Daoy (cell line): ENCODE data around the gene REG4. TPM values are rescaled to one million over a fixed set of nuclear protein-coding genes. Genes with fewer than 3 reads are reported as not detected.

Source experiments
- DNase-seq: peaks from one replicate; pipeline ENCODE4 v3.0.0-alpha.2; 2015; ENCODE audit warnings: low read depth
- total RNA-seq: library from RNA; depleted of rRNA; stranded (reverse); fragments of >200 nt; shearing (Covaris generic); gene quantifications from 2 replicates; pipeline ENCODE4 v1.2.3, GENCODE V29; 2014

Gene REG4
- total RNA-seq, 1 experiment from 2014 or later: not detected

DNA sequence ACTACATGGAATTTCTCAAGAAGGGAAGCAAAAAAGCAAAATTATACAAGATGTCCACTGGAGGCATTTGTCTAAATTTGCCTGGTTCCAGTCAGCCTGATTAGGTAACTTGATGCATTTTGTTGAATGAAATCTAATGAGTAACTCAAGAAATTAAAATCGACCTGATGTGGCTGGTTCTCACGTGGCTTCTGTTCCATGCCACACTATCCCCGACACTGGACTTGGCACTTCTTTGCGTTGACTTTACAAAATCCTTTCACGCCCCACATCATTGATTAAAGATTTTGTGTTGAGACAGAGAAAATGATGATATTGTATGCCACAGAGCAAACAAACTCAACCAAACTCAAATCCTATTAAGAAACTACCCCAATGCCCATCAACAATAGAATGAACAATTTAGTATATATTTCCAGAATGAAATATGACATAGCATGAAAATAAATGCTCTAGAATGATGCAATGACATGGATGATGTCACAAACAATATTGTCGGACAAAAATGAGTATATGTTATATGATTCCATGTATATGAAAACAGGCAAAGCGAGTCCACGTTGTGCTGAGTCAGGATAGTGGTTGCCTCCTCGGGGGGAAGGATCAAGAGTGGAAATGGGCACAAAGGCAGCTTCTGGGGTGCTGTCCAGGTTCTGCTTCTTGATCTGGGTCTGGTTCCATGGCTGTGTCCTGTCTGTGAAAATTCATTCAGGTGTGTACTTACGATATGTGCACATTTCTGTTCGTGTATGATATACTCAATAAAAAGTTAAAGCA is 29.6 kb downstream of the REG4 start:
- DNase-seq: no peak

GRCh38 chr1:119779869-119780356 is 31.3 kb downstream of the REG4 start:
- DNase-seq: no peak

GRCh38 chr1:119778886-119779560 is 32.2 kb downstream of the REG4 start:
- DNase-seq: no peak

DNA sequence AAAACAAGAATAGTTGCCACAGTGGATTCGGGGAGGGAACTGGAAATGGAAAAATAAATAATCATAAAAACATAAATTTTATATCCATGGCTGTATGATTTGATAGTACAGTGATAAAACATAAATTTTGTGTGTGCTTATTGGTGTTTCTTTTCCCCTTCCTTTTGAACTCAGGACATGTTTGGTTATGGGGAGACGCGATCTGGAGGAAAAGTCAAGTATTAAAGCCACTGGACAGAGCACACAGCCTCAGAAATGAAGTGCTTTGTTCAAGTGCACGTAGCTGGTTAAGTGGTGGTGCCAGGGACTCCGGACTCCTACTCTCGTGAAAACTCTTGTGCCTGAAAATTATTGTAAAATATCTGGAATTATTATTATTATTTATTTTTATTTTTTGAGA is 32.9 kb downstream of the REG4 start:
- DNase-seq: no peak

DNA sequence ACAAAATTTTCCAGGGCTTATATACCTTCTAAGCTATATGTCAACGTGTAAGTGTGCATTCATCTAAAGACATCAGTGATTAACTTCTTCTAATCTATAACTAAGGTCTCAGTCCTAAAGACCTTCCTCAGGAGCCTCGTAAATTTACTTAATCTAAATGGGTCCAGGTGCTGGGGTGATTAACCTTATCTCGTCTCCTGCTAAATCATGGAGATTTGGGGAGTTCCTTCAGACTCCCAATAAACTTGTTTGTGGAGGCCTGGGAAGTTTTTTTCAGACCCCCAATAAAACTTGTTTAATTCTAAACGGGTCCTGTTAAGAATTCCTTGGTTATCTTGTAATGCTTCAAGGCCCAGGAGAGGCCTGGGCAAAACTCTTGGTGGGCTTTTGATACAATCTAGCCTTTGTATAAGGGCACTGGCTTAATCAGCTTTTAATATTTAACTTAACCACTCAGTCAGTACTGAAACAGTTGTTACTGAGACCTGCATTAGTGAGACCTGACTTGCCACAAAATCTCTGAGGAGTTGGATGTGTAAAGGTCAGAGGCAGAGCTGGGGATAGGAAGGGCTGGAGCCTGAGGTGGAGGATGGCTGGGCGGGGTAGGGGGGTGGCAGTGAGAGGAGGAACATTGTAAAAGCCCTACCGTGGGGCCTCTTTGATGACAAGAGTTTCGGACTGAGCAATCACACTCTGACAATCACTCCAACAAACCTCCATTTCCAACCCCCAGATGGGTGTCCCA is 36.3 kb downstream of the REG4 start:
- DNase-seq: no peak

DNA sequence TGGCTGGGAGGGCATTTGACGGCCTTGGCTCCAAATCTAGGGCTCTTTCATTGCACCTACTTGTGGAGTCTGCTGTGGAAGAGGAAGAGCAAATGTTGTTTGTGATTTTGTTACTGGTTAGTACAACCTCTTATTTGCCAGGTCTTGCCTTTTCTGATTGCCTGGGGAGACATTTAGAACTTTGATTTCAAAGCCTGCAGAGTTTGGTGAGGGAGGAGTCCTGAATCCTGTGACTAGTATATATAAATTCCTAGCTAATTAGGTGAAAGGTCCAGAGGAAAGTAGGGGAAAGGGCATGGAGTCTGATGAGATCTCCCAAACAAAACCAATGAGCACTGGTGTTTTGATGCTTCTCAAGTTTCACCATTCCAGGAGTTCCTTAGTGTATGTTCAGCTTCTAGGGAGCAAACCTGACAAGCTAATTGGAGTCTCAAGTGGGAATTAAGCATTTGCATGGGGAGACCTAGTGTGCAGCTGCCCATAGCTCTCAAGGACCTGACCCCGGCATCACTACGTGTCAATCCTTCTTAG is 37.5 kb downstream of the REG4 start:
- DNase-seq: peak; percentile 41

- DNase-seq: no peak
These were observed 39.0 kb downstream of the REG4 start for GRCh38 chr1:119772298-119772697.

DNA sequence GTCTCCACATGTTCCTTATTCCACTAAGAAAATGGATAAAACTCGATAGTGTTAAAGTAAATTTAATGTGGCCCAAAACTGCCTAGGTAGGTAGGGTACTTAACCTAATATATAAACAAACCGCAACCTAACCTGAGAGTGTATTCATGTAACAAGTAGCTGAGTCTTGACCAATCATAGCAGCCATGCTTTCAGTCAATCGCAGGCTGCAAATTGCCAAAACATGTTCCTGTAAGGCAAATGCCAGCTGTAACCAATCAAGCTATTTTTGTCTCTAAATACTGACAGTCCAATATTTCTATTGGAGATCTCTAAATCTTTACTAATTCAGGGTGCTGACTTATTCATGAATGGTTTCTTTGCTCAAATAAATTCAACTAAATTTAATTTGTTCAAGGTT is 39.5 kb downstream of the REG4 start:
- DNase-seq: no peak

DNA sequence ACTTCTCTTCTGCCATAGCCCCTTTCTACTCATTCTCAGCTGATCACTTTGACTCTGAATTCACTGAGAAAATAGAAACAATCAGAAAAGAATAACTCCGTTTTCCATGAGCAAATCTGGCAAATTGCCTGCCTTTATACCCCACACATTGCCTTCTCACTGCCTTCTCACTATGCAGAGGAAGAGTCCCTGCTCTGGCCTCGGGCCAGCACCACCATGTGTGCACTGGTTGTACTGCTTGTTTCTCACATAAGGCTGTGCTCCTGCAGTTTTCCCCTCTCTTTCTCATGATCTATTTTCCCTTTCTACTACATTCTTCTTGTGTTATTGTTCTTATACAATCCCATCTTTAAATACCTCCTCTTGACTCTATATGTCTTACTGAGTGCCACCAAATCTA is 40.2 kb downstream of the REG4 start:
- no peak for DNase-seq

- no peak for DNase-seq
These were observed 42.5 kb downstream of the REG4 start, which contains the start of gene HMGCS2 for GRCh38 chr1:119768778-119769177. HMGCS2 (minus strand) TSS chr1:119768905; CDS start chr1:119768844, 61 bp downstream.

GRCh38 chr1:119767486-119767885 is 43.8 kb downstream of the REG4 start:
- no peak for DNase-seq

- no peak for DNase-seq
These were observed 44.9 kb downstream of the REG4 start for GRCh38 chr1:119766374-119766794.

- DNase-seq: no peak
These were observed 47.0 kb downstream of the REG4 start for GRCh38 chr1:119764220-119764619.

DNA sequence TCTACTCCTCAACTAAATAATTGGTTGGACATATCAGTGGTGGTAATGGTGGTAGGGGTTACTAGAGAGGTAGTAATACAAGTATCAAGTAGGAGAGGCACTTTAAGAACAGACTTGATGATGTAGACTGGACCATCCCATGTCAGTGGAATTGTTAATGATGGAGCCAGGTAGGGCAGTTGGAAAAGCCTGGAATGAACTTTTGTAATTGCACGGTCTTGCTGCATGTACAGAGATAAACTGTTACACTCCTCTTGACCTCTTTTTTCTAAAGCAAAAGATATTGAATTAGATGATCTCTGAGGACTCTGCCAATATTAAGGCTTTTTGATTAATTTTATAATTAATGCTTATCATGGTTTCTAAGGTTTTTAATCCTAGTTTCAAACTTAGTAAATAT is 48.3 kb downstream of the REG4 start:
- no peak for DNase-seq

DNA sequence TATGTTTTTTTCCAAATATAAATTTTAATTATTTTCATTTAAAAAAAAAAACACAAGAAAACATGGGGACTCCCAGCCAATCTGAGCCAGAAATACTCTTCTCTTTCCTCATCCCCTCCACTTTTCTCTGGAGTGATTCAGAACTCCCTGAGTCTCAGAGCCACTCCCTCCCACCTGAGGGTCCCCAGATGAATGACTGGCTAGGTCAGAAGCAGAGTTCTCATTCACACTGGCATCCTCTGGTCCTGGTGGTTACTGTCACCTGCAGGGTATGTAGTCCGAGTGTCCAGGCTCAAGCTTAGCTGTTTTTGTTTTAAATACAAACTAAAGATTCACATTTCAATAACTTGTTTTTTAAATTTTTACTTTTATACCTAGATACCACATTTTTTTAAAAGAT is 48.9 kb downstream of the REG4 start:
- DNase-seq: no peak

- no peak for DNase-seq
These were observed 52.7 kb downstream of the REG4 start for GRCh38 chr1:119758584-119758983.

GRCh38 chr1:119752592-119752991 is 58.7 kb downstream of the REG4 start:
- no peak for DNase-seq

- no peak for DNase-seq
These were observed 63.2 kb downstream of the REG4 start for GRCh38 chr1:119748040-119748439.

GRCh38 chr1:119747451-119747850 is 63.8 kb downstream of the REG4 start:
- DNase-seq: no peak

GRCh38 chr1:119745034-119745433 is 66.2 kb downstream of the REG4 start:
- no peak for DNase-seq

GRCh38 chr1:119744598-119744942 is 66.7 kb downstream of the REG4 start:
- DNase-seq: no peak
